ENCODE results near the gene MSMO1. TPM values are rescaled to one million over a fixed set of nuclear protein-coding genes. Genes with fewer than 3 reads are reported as not detected.

Gene MSMO1
- polyA plus RNA-seq, 1 of the 3 experiments (the other 2 are of a cell fraction), result 13.2 TPM

- CTCF ChIA-PET, result interaction anchor here (1.3 to 2.4 kb wide), 7 partner anchors 10 to 252 kb away, joined by 3 to 9 read pairs (median 4); no protein-coding TSS in a partner anchor
- Histone ChIP-seq H3K4me3 (ENCODE audit: low read depth in 2 of 2, low read length in 1 of 2) (no peak overlapping the region), H3K4me1 (ENCODE audit: control insufficient read depth in 1 of 2, insufficient read depth in 2 of 2, low read depth in 1 of 2, low read length in 1 of 2) (peaks cover 12 to 25% of the 10 kb centered on the region in 2 experiments; a peak in 3 of 4 replicates), H3K9ac (no peak overlapping the region), H3K79me2 (ENCODE audit: insufficient read depth) (no peaks in the 10 kb centered on the region), H3F3A (replicated peaks; ENCODE audit: insufficient read depth) (no peaks in the 10 kb centered on the region), H3K27ac (ENCODE audit: low read depth in 2 of 2, low read length in 1 of 2) (peak overlapping the region in 1 of 2 experiments; percentile 87; a peak in 2 of 4 replicates), H3K4me2 (no peak overlapping the region), H3K27me3 (ENCODE audit: insufficient read depth) (no peaks in the 10 kb centered on the region; the same call in 1 of the 2 replicates), H3K9me2 (no peaks in the 10 kb centered on the region), H4K20me1 (ENCODE audit: insufficient read depth) (no peaks in the 10 kb centered on the region), H3K36me3 (replicated peaks in 1 of 2; ENCODE audit: control insufficient read depth in 1 of 2, insufficient read depth in 2 of 2, low read length in 1 of 2) (no peaks in the 10 kb centered on the region), H2AFZ (ENCODE audit: low read depth) (no peak overlapping the region), H3K9me3 (no peaks in the 10 kb centered on the region)
- TF ChIP-seq EZH2phosphoT487 (IDR thresholded peaks at IDR 0.05; ENCODE audit: borderline replicate concordance, low read depth), result no peak
- TF ChIP-seq FOSL2 (IDR thresholded peaks at IDR 0.05; ENCODE audit: borderline replicate concordance, low read depth), result no peak
- WGBS (ENCODE audit: low lambda C conversion rate), result 54% methylated on average over 4 of the region's 4 CpGs
- no peak for DNase-seq
- POLR2A ChIA-PET, result no interaction called here
Measured at GRCh38 chr4:165383591-165384073, 56.2 kb downstream of the MSMO1 start.

GRCh38 chr4:165384186-165384585 is 56.7 kb downstream of the MSMO1 start:
- Histone ChIP-seq H3K79me2 (ENCODE audit: insufficient read depth) (no peaks in the 10 kb centered on the region), H3K27ac (ENCODE audit: low read depth in 2 of 2, low read length in 1 of 2) (peak overlapping the region in 1 of 2 experiments; percentile 87; a peak in 2 of 4 replicates), H3K9me3 (no peaks in the 10 kb centered on the region), H2AFZ (ENCODE audit: low read depth) (no peak overlapping the region), H3K9ac (no peak overlapping the region), H3K4me2 (no peak overlapping the region), H3K4me1 (ENCODE audit: control insufficient read depth in 1 of 2, insufficient read depth in 2 of 2, low read depth in 1 of 2, low read length in 1 of 2) (peaks cover 12 to 25% of the 10 kb centered on the region in 2 experiments; a peak in 3 of 4 replicates), H3K9me2 (no peaks in the 10 kb centered on the region), H3K27me3 (ENCODE audit: insufficient read depth) (no peaks in the 10 kb centered on the region; the same call in 1 of the 2 replicates), H3F3A (replicated peaks; ENCODE audit: insufficient read depth) (no peaks in the 10 kb centered on the region), H3K36me3 (replicated peaks in 1 of 2; ENCODE audit: control insufficient read depth in 1 of 2, insufficient read depth in 2 of 2, low read length in 1 of 2) (no peaks in the 10 kb centered on the region), H4K20me1 (ENCODE audit: insufficient read depth) (no peaks in the 10 kb centered on the region), H3K4me3 (ENCODE audit: low read depth in 2 of 2, low read length in 1 of 2) (no peak overlapping the region)
- no peak for TF ChIP-seq USF1 (IDR thresholded peaks at IDR 0.05; ENCODE audit: borderline replicate concordance, low read depth)
- no peak for TF ChIP-seq PBX3 (IDR thresholded peaks at IDR 0.05)
- no peak for TF ChIP-seq EZH2phosphoT487 (IDR thresholded peaks at IDR 0.05; ENCODE audit: borderline replicate concordance, low read depth)
- TF ChIP-seq NRF1 (IDR thresholded peaks at IDR 0.05; ENCODE audit: low read depth, low read length), result no peak
- TF ChIP-seq MXI1 (IDR thresholded peaks at IDR 0.05; ENCODE audit: low read depth, low read length), result no peak
- TF ChIP-seq GATA2 (CRISPR knock-in tag; IDR thresholded peaks at IDR 0.05), result no peak
- no peak for TF ChIP-seq NFIC (IDR thresholded peaks at IDR 0.05; ENCODE audit: borderline replicate concordance)
- TF ChIP-seq POLR2AphosphoS5 (IDR thresholded peaks at IDR 0.05; ENCODE audit: low read depth, low read length), result no peak
- no peak for TF ChIP-seq EP300 (IDR thresholded peaks at IDR 0.05; ENCODE audit: borderline replicate concordance in 1 of 2, low read depth in 1 of 2, low read length in 1 of 2)
- no peak for TF ChIP-seq MAX (IDR thresholded peaks at IDR 0.05; ENCODE audit: low read depth)
- no peak for TF ChIP-seq SMC3 (IDR thresholded peaks at IDR 0.05; ENCODE audit: low read depth, low read length)
- TF ChIP-seq RXRA (IDR thresholded peaks at IDR 0.05; ENCODE audit: borderline replicate concordance, low read depth), result no peak
- TF ChIP-seq YY1 (IDR thresholded peaks at IDR 0.05; ENCODE audit: low read depth), result no peak
- 60% methylated on average over 3 of the region's 3 CpGs for WGBS (ENCODE audit: low lambda C conversion rate)
- ChIA-PET CTCF (interaction anchor here (0.8 to 2.4 kb wide), 13 partner anchors 9 to 253 kb away, joined by 3 to 9 read pairs (median 3); no protein-coding TSS in a partner anchor), POLR2A (no interaction called here)
- no peak for DNase-seq

Data from SK-N-SH (cell line).